ENCODE data around the gene HSPA12A.
A peak's percentile ranks its signal among the peaks of the same experiment; 100 is the strongest.

Gene HSPA12A

GRCh38 chr10:116742367-116743265 lies at the start of gene HSPA12A:
Gene HSPA12A (minus strand): TSS chr10:116742566. CDS start chr10:116742469, 97 bp downstream.
- DNase-seq = peak; percentile 83

GRCh38 chr10:116791241-116791640 lies 48.9 kb upstream of the HSPA12A start:
- DNase-seq = no peak

GRCh38 chr10:116787893-116788665 lies 45.7 kb upstream of the HSPA12A start:
- DNase-seq = peak; percentile 87

GRCh38 chr10:116787053-116787659 lies 44.8 kb upstream of the HSPA12A start:
- no peak for DNase-seq

- DNase-seq = no peak
Measured at GRCh38 chr10:116785867-116786266, 43.5 kb upstream of the HSPA12A start.

- DNase-seq = no peak
Measured at GRCh38 chr10:116785282-116785681, 42.9 kb upstream of the HSPA12A start.

- DNase-seq = no peak
Measured at GRCh38 chr10:116784651-116785050, 42.3 kb upstream of the HSPA12A start.

- DNase-seq = no peak
Measured at GRCh38 chr10:116784035-116784434, 41.7 kb upstream of the HSPA12A start.

- no peak for DNase-seq
Measured at GRCh38 chr10:116783011-116783655, 40.8 kb upstream of the HSPA12A start.

GRCh38 chr10:116781370-116781884 lies 39.1 kb upstream of the HSPA12A start:
- no peak for DNase-seq

GRCh38 chr10:116780691-116781205 lies 38.4 kb upstream of the HSPA12A start:
- DNase-seq = no peak

GRCh38 chr10:116779076-116779687 lies 36.8 kb upstream of the HSPA12A start:
- no peak for DNase-seq

- DNase-seq = no peak
Measured at GRCh38 chr10:116777006-116777405, 34.6 kb upstream of the HSPA12A start.

GRCh38 chr10:116775488-116776400 lies 33.4 kb upstream of the HSPA12A start:
- no peak for DNase-seq

- no peak for DNase-seq
Measured at GRCh38 chr10:116774728-116775151, 32.4 kb upstream of the HSPA12A start.

- DNase-seq = no peak
Measured at GRCh38 chr10:116772909-116773705, 30.7 kb upstream of the HSPA12A start.

GRCh38 chr10:116771959-116772585 lies 29.7 kb upstream of the HSPA12A start:
- no peak for DNase-seq

- peak; percentile 57 for DNase-seq
Measured at GRCh38 chr10:116771101-116771958, 29.0 kb upstream of the HSPA12A start.

Measured in left hindlimb (tissue), 1 donor.